Bone marrow (tissue), 2 donors: ENCODE data around the gene GP1BB.

ENCODE experiments used
- DNase-seq, 2 donors: peaks; one replicate each; lab custom pipeline; 2025; lab: John Stamatoyannopoulos, UW

GP1BB gene

DNA sequence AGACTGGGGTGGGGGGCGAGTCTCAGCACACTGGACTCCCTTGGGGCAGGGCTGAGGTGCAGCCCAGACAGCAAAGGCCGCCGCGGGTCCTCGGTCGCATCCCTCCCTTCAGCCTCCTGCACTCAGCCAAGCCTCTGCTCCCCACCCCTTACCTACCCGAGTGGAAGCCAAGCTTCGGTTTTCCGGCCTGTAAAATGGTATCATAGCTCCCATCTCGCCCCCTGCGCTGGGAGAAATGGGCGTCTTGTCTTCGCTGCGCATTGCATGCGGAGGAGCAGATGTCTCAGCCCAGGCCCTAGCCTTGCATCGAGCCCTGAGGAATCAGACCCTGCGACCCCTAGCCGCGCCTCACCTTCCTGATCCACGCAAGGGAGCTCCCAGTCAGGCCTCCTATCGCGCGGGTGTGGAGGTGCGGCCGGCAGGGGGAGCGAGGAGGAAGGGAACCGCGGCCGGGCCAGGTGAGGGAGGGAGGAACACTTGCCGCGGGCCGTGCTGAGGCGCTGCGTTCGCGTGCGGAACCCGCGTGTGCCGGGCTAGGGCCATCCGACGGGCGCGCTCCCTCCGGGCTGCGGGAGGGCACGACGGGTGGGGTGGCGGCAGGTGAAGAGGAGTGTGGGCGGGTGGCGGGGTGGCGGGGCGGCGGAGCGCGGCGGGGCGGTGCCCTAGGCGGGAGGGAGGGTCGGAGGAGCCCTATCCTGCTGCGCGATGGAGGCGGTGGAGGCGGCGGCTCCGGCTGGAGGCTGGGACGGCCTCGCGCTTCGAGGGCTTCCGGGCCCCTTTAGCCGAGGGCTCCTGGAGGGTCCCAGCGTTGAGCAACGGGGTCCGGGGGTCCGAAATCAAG lies 33.2 kb downstream of the GP1BB start:
- DNase-seq: no peak

DNA sequence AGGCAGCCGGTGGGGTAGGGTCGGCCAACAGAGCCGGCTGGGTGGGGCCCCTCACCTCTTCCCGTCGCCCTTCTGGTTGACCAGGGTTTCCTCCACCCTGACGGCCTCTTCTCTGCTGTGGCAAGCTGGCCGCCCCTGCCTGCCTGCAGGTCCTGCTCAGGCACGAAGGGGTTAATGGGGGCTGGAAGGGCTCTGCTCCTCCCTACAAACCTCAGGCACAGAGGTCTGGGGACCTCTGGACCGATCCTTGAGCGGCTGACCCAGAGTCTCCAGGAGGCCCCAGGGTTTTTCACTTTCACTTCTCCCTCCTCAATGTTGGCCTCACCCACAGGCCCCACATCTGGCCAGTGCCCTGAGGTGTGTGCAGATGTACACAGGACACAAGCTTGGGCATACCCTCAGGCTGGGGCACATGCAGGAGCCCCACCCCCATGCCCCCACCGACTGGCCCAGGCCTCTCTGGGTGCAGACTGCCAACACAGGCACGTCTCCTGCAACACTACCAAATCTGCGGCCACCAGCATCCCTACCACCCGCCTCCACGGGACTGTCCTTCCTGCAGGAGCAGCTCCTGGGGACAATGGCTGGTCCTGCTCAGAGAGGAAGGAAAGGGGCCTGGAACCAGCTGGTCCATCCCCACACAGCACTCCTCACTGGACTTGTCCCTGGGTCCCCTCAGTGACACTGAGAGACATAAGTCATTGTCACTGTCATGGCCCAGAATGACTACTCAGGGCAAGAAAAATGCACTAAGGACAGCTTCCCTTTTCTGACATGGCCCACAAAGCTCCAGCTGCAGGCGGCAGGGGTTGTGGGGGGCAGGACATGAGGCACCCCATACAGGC lies 34.0 kb downstream of the GP1BB start:
- DNase-seq: no peak

DNA sequence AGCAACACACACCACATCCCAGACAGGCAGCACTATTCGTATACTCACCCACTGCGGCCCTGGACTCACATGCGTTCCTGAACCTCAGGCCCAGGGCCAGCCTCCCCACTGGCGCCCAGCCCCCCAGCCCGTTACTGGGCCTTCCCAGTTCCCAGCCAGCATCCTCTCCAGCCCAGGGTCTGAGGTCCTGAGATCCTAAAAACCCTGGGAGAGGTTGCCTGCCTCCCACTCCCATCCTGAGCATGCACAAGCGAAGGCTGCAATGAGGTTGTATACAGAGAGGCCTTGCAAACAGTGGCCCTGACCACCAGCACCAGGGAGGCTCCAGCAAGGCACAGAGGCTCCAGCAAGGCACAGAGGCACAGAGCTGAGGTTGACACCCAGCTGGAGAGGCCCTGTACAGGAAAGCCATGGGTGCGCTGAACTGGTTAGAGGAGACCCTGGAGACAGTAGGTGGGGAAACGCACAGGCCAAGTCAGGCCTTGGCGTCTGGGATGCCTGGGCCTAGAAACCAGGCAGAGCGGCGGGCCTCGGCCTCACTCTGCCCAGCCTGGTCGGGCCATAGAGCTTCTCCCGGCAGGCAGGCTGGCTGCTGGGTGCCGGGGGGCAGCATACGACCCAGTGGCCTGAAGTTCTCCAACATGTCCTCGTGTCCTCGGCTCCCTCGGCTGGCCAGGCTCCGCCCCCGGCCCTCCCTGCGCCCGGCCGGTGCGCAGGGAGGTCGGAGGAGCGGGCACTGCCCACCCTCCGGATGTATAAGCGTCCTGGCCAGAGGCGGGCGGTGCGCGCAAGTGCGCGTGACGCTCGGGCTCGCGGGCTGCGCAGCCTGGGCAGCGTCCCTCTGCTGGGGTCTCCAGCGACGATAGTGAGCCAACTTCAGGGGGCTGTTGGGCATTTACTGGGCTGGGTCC lies 34.9 kb downstream of the GP1BB start:
- DNase-seq: no peak

DNA sequence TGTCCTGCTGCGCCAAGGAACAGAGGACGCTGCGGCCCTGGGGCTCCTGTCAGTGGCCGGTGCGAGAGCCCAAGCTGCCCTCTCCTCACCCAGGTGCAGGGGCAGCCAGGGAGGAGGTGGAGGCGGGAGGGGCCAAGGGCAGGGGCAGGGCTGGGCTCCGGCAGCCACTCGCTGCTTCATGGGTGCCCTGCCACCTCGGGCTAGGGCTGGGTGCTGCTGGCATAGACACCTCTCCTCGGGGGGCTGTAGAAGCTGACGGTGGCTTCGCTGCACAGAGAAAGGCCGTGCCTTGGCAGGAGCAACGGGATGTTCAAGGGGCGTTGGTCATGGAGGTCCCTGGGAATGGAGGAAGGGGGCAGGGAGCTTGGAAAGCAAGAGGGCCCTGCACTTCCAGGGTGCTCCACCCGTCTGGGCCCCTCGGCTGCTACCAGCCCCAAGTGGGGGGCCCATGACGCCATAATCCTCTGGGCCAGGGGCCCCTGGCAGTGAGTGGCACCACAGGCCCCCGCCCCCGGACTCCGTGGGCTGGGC lies 35.6 kb downstream of the GP1BB start:
- DNase-seq: no peak

DNA sequence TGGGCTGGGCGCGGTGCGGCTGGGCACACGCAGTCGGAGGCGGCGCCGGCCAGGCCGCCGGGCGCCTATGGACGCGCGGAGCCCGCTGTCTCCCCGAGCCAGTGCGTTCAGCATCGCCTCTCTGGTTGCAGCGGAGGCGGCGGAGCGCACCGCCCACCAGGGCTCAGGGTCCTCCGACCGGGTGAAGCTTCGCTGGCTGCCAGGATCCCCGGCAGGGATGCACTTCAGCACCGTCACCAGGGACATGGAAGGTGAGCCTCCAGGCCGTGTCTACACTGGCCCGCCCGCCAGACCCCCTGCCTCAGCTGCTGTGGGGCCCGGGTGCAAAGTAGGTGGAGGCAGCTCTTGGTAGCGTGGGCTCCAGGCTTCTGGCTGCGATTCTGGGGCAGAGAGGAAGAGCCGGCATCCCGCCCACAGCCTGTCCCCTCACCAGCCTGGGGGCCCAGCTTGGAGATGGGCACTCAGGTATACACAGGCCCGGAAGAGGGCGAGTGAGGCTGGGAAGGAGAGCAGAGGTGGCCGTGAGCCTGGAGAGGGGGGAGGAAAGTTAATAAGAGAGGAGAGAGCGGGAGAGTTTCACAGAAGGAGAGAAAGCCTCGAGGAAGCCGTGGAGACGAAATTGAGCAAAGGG lies 36.2 kb downstream of the GP1BB start:
- DNase-seq: no peak

DNA sequence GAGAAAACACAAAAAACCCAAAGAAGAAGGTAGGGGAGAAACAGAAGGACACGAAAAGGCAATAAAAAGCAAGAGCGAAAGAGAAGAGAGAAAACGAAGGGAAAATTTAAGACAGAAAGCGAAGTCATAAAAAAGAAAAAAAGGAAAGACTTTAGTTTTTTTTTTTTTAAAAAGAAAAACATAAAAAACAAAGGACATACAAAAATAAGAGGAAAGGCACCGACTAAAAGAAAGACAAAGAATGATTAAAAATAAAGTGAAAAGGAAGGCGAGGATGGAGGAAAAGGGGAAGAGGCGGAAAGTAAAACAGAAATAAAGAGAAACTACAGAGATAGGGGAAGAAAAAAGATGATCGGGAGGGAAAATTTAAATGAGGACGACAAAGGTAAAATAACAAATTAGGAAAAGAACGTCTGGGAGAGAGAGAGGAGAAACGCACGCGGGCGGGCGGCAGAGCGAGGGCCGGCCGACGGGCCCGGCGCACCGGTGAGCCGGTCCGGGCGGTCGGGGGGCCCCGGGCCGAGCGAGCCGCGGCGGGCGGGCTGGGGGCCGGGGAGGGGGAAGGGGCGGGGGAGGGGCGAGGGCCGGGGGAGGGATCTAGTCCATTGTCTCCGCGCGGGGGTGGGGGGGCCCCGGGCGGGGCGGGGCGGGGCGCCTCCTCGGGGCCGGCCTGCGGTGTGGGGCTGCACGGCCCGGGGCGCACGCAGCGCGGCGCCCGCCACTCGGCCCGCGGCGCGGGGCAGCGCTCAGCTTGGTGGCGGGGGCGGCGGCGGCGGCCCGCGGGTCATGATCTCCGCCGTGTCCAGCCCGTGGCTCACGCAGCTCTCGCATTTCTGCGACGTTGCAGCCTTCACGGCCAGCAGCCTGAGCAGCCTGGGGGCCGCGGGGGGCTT lies 37.0 kb downstream of the GP1BB start, which contains the start of gene TBX1:
TBX1 (plus strand) TSS at position 721 of the 893 bp plus-strand sequence; CDS start at position 787, 66 bp downstream.
- no peak for DNase-seq

DNA sequence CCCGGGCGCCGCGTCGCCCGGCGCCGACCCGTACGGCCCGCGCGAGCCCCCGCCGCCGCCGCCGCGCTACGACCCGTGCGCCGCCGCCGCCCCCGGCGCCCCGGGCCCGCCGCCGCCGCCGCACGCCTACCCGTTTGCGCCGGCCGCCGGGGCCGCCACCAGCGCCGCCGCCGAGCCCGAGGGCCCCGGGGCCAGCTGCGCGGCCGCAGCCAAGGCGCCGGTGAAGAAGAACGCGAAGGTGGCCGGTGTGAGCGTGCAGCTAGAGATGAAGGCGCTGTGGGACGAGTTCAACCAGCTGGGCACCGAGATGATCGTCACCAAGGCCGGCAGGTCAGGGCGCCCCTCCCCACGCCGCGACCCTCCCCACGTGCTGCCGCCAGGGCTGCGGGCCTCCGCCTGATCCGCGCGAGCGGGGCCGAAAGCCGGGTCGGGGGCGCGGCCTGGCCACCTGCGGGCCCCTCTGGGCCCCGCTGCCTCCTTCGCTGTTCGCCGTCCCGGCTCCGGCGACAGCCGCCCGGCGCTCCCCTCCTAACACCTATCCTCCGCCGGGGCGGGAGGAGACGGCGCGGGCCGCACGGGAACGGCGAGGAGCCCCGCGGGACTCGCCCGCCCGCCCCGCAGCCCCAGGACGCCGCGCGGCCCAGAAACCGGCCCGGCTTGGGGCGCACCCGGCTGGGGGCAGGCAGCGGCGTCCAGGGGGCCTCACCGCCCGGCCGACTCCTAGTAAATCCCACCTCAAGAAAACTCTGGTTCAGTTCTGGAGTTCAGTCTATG lies 37.8 kb downstream of the GP1BB start:
- DNase-seq: no peak

DNA sequence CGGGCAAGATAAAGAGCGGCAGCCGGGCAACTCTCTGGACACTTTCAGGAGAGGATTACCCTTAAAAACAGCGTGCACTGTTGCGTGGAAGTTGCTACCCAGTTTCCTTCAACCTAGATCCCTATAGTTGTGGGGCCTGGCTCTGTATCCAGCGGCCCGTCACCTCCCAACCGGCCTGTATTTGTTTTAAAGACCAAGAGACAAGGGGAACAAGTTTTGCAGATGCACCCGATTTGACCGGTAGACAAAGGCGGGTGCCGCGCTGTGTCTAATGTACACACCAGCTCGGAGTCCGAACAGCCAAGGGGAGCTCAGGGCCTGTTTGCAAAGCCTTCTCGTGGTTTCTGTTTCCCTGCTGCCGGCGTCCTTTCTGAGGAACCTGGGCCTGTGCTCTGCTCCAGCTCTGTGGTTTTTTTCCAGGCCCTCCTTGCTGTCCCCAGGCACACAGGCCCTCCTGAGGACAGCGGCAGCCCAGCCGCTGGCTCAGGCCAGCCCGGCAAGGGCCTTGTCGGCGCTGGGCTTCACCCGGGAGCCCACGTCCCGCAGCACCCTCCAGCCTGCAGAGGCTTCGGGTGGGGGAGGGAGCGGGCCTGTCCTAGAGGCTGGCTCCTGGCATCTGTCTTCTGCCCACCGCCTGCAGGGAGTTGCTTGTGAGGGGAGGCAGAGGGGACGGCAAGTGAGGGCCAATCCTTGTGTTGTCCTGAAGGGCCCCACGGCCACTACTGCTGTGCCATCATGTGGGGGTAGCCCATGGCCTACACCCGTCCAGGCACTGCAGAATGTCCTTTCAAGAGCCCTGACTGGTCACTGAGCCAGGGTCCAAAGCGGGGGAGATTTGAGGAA lies 38.6 kb downstream of the GP1BB start:
- DNase-seq: no peak

DNA sequence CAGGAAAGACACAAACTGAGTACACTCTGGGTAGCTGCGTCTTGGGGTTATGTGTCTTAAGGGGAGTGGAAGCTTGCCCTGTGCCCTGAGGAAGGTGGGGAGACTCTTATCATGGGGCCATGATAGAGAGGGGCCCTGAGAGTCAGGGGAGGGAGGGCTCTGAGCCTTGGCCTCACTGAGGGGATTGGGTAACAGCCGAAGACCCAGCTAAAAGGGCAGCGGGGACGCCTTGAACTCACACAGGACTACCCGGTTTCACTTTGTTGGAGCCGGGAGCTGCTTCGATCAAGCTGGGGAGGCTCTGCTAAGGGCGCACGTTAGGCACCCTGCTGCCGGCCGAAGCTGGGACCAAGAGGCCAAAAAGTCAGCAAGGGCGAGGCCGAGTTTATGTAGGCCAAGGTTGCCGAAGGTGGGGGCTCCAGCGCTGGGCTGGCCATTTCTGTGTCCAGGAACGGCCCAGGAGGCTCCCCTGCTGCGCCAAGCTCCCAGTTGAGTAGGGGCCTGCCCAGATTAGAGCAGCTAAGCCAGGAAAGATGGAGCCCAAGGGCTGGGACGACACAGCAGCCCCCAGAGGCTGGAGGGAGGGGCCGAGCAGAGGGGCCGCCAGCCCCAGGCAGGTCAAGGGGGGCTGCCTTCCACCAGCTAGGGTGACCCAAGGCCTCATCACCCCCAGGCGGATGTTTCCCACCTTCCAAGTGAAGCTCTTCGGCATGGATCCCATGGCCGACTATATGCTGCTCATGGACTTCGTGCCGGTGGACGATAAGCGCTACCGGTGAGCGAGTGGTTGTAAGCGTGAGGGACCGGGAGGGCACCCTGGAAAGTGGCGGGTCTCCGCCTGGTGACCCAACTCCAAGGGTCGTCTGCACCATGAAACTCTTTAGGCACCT lies 39.5 kb downstream of the GP1BB start:
- DNase-seq: no peak

DNA sequence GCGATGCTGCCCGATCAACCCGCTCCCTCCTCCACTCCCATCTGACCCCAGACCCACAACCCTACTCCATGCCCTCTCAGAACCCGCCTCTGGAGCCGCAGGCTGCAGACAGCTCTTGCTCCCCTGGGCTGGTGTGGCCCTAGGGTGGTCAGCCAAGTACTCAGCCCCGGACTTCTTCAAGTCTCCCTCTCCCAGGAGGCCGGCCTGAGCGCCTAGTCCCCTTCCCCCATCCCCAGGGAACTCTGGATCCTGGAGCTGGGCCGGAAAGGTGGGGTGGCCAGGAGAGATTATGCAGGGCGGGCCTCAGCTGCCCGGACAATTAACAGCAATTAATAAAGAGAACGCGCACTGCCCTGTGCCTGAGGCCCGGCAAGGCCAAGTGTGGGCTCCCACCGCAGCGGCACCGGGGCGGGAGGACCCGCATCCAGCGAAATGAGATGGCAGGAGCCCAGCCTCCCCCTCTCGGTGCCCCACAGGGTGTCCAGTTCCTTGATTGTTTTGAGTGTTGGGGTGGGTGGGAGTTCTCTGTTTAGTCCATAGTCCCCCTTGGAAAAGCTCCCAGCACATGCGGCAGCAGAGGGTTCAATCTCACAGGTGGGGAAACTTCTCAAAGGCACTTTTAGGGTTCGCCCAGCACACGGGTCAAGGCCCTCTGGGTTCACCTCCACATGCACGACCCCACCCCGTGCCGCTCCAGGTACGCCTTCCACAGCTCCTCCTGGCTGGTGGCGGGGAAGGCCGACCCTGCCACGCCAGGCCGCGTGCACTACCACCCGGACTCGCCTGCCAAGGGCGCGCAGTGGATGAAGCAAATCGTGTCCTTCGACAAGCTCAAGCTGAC lies 40.3 kb downstream of the GP1BB start:
- no peak for DNase-seq

DNA sequence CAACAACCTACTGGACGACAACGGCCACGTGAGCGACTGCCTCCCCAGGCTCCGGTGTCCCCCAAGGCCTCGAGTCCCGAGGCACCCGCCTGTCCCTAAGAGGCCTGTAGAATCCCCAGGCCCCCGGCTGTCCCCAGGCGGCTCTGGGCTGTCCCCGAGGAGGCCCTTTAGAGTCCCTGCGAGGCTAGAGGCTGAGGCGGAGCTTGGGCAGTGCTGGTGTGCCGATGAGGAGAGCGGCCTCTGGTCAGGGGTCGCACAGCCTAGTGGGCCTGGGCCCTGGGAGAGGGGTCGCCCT lies 40.9 kb downstream of the GP1BB start:
- DNase-seq: no peak

DNA sequence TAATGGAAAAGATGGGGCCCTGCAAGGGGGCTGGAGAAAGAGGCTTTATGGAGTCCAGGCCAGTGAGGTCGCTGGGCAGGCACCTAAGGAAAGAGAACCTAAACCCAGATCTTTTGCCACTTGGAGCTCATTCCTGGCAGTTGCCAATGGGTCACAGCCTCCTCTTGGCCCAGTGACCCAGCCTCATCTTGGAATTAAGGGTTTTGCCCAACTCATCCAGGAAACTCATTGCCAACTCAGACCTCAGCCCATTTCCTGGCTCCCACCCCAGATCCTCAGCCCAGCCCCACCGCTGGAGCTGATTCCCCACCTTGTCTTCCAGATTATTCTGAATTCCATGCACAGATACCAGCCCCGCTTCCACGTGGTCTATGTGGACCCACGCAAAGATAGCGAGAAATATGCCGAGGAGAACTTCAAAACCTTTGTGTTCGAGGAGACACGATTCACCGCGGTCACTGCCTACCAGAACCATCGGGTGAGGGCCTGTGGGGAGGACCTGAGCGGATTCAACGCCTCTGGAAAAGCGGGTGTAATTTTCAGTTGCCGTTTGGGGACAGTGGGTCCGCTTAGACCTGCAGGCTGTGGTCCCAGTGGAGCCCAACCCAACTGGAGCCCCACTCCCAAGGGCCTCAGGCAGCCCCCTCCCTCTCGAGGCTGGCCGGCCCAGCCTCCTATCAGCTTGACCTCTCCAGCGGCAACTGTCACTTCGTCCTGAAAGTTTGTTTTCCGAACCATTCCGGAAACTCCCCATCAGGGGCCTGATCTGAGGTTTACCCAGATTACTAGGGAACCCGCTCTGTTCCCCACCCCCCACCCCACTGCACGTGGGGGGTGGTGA lies 41.5 kb downstream of the GP1BB start:
- DNase-seq: no peak

DNA sequence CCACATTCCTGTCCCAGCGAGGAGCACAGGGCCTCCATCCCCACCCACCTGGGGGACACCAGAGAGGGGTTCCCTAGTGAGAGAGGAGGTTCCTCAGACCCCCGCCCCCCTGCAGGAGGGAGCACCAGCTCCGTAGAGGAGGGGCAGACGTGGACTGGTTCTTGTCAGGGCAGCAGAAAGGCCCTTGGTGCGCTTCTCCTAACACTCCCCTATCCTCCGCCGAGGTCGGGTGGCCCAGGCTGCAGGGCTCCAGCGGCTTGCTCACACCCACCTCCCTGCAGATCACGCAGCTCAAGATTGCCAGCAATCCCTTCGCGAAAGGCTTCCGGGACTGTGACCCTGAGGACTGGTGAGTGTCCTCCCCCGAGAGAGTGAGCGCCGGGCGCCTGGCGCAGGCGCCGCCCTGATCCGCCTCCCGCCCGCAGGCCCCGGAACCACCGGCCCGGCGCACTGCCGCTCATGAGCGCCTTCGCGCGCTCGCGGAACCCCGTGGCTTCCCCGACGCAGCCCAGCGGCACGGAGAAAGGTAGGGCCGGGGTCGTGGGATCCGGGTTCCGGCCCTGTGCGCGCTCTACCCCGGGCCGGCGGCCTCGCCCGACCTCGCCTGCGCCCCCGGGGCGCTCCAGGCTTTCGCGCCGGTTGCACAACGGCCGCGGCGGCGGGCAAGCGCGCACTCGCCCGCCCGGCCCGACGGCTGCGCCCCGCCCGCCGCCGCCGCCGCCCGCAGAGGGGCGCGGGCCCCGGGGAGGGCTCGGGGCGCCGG lies 42.3 kb downstream of the GP1BB start:
- no peak for DNase-seq

DNA sequence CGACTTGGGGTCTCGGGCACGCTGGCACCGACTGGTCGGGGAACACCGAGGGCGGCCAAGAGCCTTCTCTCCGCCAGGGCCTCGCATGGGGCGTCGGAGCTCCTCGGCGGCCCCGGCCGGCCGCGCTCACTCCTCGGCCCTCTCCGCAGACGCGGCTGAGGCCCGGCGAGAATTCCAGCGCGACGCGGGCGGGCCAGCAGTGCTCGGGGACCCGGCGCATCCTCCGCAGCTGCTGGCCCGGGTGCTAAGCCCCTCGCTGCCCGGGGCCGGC lies 42.8 kb downstream of the GP1BB start:
- no peak for DNase-seq
